Measurements from ENCODE around the gene EAPP.
"Not testable (repeated sequence)": the region's sequence is repeated elsewhere in the genome, so short reads cannot be mapped to it uniquely, and the experiment has no call there.

GRCh38 chr14:34505124-34505491, 34.4 kb downstream of the EAPP start:
- TF ChIP-seq, protein P1, sequence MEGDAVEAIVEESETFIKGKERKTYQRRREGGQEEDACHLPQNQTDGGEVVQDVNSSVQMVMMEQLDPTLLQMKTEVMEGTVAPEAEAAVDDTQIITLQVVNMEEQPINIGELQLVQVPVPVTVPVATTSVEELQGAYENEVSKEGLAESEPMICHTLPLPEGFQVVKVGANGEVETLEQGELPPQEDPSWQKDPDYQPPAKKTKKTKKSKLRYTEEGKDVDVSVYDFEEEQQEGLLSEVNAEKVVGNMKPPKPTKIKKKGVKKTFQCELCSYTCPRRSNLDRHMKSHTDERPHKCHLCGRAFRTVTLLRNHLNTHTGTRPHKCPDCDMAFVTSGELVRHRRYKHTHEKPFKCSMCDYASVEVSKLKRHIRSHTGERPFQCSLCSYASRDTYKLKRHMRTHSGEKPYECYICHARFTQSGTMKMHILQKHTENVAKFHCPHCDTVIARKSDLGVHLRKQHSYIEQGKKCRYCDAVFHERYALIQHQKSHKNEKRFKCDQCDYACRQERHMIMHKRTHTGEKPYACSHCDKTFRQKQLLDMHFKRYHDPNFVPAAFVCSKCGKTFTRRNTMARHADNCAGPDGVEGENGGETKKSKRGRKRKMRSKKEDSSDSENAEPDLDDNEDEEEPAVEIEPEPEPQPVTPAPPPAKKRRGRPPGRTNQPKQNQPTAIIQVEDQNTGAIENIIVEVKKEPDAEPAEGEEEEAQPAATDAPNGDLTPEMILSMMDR (IDR thresholded peaks at IDR 0.05), result not testable (repeated sequence)
- not testable (repeated sequence) for TF ChIP-seq POLR2A, EP300, POLR2AphosphoS5 (IDR thresholded peaks at IDR 0.05)
